Ammon's horn (tissue), 1 donor: ENCODE measurements around the gene CENPU.
"Not testable (repeated sequence)": the region's sequence is repeated elsewhere in the genome, so short reads cannot be mapped to it uniquely, and the experiment has no call there.

Experiments used
- DNase-seq: peaks from one replicate; pipeline ENCODE4 v3.0.0-alpha.2; 2016; ENCODE audit warnings: low spot score

Gene CENPU

GRCh38 chr4:184666670-184667069, 67.2 kb downstream of the CENPU start:
- no peak for DNase-seq

- DNase-seq: no peak
Observed at GRCh38 chr4:184664445-184665210, 69.3 kb downstream of the CENPU start.

GRCh38 chr4:184662236-184662635, 71.7 kb downstream of the CENPU start:
- no peak for DNase-seq

GRCh38 chr4:184660978-184661377, 72.9 kb downstream of the CENPU start:
- no peak for DNase-seq

GRCh38 chr4:184657820-184658219, 76.1 kb downstream of the CENPU start:
- not testable (repeated sequence) for DNase-seq

GRCh38 chr4:184657144-184657543, 76.8 kb downstream of the CENPU start:
- no peak for DNase-seq

GRCh38 chr4:184655889-184656869, 77.7 kb downstream of the CENPU start:
- DNase-seq: no peak

- DNase-seq: no peak
Observed at GRCh38 chr4:184653650-184654049, 80.2 kb downstream of the CENPU start.

- not testable (repeated sequence) for DNase-seq
Observed at GRCh38 chr4:184652681-184653080, 81.2 kb downstream of the CENPU start.

- DNase-seq: no peak
Observed at GRCh38 chr4:184651899-184652298, 82.0 kb downstream of the CENPU start.

GRCh38 chr4:184649971-184650855, 83.7 kb downstream of the CENPU start:
- peak; percentile 55 for DNase-seq

- DNase-seq: peak; percentile 98
Observed at GRCh38 chr4:184649026-184649970, 84.6 kb downstream of the CENPU start, which contains the start of the genes CASP3 and PRIMPOL. CASP3 (minus strand) TSS chr4:184649447; CDS start chr4:184638453, 10,994 bp downstream. PRIMPOL (plus strand) TSS chr4:184649738; CDS start chr4:184657141, 7,403 bp downstream.

- peak; percentile 66 for DNase-seq
Observed at GRCh38 chr4:184648313-184649025, 85.4 kb downstream of the CENPU start.

- no peak for DNase-seq
Observed at GRCh38 chr4:184648054-184648312, 85.9 kb downstream of the CENPU start.

- no peak for DNase-seq
Observed at GRCh38 chr4:184647266-184648053, 86.4 kb downstream of the CENPU start.

- peak; percentile 47 for DNase-seq
Observed at GRCh38 chr4:184645904-184646610, 87.8 kb downstream of the CENPU start.

- no peak for DNase-seq
Observed at GRCh38 chr4:184644553-184645307, 89.2 kb downstream of the CENPU start.
